GM23248 (cell line): ENCODE measurements around the gene ZNF283. TPM values are rescaled to one million over a fixed set of nuclear protein-coding genes. Genes with fewer than 3 reads are reported as not detected.
"Not testable (repeated sequence)": the region's sequence is repeated elsewhere in the genome, so short reads cannot be mapped to it uniquely, and the experiment has no call there.

Source experiments
- DNase-seq: peaks from one replicate; pipeline ENCODE4 v3.0.0-alpha.2; 2015
- H2AFZ ChIP-seq: fragments of 200-600 bp; sonication (generic); 2 replicates; pipeline ENCODE4 v1.6.1; 2016; ENCODE audit warnings: antibody characterized with exemption
- H3F3A ChIP-seq: fragments of 200-600 bp; sonication (generic); 2 replicates; pipeline ENCODE4 v1.6.1; 2016; ENCODE audit warnings: mild to moderate bottlenecking, antibody characterized with exemption, mixed run types; ENCODE audit not compliant: insufficient read depth
- H3K27ac ChIP-seq: fragments of 200-600 bp; sonication (generic); 2 replicates; pipeline ENCODE4 v1.5.1; 2016; ENCODE audit warnings: mild to moderate bottlenecking
- H3K27me3 ChIP-seq: fragments of 200-600 bp; sonication (generic); replicated peaks from 2 replicates; pipeline ENCODE4 v1.6.1; 2016; ENCODE audit warnings: mild to moderate bottlenecking; ENCODE audit not compliant: insufficient read depth
- H3K36me3 ChIP-seq: fragments of 200-600 bp; sonication (generic); 2 replicates; pipeline ENCODE4 v1.6.1; 2016; ENCODE audit warnings: low read depth, mild to moderate bottlenecking
- H3K4me1 ChIP-seq: fragments of 200-600 bp; sonication (generic); 2 replicates; pipeline ENCODE4 v1.6.1; 2016; ENCODE audit warnings: mild to moderate bottlenecking; ENCODE audit not compliant: insufficient read depth
- H3K4me2 ChIP-seq: fragments of 200-600 bp; sonication (generic); one replicate; pipeline ENCODE4 v1.6.1; 2016; ENCODE audit warnings: mild to moderate bottlenecking; ENCODE audit not compliant: unreplicated experiment
- H3K4me3 ChIP-seq: fragments of 200-600 bp; sonication (generic); 2 replicates; pipeline ENCODE4 v1.5.1; 2016; ENCODE audit warnings: mild to moderate bottlenecking
- H3K79me2 ChIP-seq: fragments of 200-600 bp; sonication (generic); 2 replicates; pipeline ENCODE4 v1.6.1; 2016; ENCODE audit warnings: mild to moderate bottlenecking; ENCODE audit not compliant: insufficient read depth
- H3K9ac ChIP-seq: fragments of 200-600 bp; sonication (generic); 2 replicates; pipeline ENCODE4 v1.6.1; 2016; ENCODE audit warnings: mild to moderate bottlenecking
- H3K9me2 ChIP-seq: fragments of 200-600 bp; sonication (generic); 2 replicates; pipeline ENCODE4 v1.6.1; 2016; ENCODE audit warnings: mixed run types, mild to moderate bottlenecking, moderate library complexity; ENCODE audit not compliant: insufficient read depth
- H3K9me3 ChIP-seq: fragments of 200-600 bp; sonication (generic); one replicate; pipeline ENCODE4 v1.6.1; 2017; ENCODE audit warnings: low read depth
- H4K20me1 ChIP-seq: fragments of 200-600 bp; sonication (generic); 2 replicates; pipeline ENCODE4 v1.6.0; 2016; ENCODE audit not compliant: insufficient read depth
- EZH2 ChIP-seq: fragments of 200-600 bp; sonication (generic); IDR thresholded peaks from 2 replicates; pipeline ENCODE4 v1.6.1; 2018; ENCODE audit warnings: antibody characterized with exemption, mild to moderate bottlenecking; ENCODE audit not compliant: insufficient read depth, poor library complexity, severe bottlenecking
- EZH2phosphoT487 ChIP-seq: fragments of 200-600 bp; sonication (generic); IDR thresholded peaks from 2 replicates; pipeline ENCODE4 v1.6.1; 2018; ENCODE audit warnings: antibody characterized with exemption, moderate library complexity, mild to moderate bottlenecking, low read depth; ENCODE audit not compliant: insufficient read depth
- WGBS, 2 experiments: methylation state at CpG; one replicate each; pipeline ENCODE4 v1.1.6; 2015 to 2017; ENCODE audit warnings: low lambda C conversion rate in 2 of 2, low coverage in 1 of 2; ENCODE audit errors: missing lambda C conversion rate in 2 of 2; 5-methylcytosine and 5-hydroxymethylcytosine counted together
- in situ Hi-C: fragments of 300-500 bp; cut with MboI; formaldehyde crosslinking; loops from 2 replicates; pipeline ENCODE4 v1.15.0; 2020
- polyA plus RNA-seq: library from polyadenylated mRNA; unstranded; fragments of >200 nt; fragmentation: Nextera tagmentation; extraction: Ambion mirVana; gene quantifications from 2 replicates; pipeline ENCODE4 v1.2.1, GENCODE V29; 2016
- total RNA-seq: library from RNA; depleted of rRNA; stranded (reverse); fragments of >200 nt; shearing (Covaris generic); gene quantifications from 2 replicates; pipeline ENCODE4 v1.2.3, GENCODE V29; 2014

ZNF283 gene
- total and polyA plus RNA-seq, 2 experiments from 2014 or later, result 4.6 to 12.1 TPM

DNA sequence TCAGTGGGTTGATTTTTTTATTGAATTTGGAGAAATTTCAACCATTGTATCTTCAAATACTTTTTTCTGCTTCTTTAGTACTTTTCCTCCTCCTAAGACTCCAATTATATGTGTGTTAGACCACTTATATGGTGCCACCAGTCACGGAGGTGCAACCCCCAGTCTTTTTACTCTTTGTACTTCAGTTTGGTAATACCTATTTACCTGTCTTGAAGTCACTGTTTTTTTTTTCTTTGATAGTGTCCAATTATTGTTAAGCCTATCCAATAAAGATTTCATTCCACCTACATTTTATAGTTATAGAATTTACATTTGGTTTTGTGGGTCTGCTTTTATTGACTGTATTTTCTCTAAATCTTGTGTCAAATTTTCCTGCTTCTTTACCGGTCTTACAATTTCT is 14.9 kb downstream of the ZNF283 start:
- no peaks in the 10 kb centered on the region for H3K4me1 ChIP-seq
- 73 to 82% methylated on average over 2 of the region's 2 CpGs for WGBS, 2 experiments
- no peaks in the 10 kb centered on the region for H3K27me3 ChIP-seq

DNA sequence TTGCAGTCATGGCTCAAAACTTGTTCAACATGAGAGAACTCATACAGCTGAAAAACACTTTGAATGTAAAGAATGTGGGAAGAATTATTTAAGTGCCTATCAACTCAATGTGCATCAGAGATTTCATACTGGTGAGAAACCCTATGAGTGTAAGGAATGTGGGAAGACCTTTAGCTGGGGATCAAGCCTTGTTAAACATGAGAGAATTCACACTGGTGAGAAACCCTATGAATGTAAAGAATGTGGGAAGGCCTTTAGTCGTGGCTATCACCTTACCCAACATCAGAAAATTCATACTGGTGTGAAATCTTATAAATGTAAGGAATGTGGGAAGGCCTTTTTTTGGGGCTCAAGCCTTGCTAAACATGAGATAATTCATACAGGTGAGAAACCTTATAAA is 20.1 kb downstream of the ZNF283 start:
- TF ChIP-seq EZH2phosphoT487 (no peak), EZH2 (no peak)
- Histone ChIP-seq H4K20me1 (no peaks in the 10 kb centered on the region), H3K36me3 (peaks cover 90% of the 10 kb centered on the region), H3K9me2 (no peaks in the 10 kb centered on the region), H2AFZ (no peak overlapping the region), H3K9me3 (peaks cover 27% of the 10 kb centered on the region), H3K27me3 (no peaks in the 10 kb centered on the region), H3K4me1 (no peaks in the 10 kb centered on the region), H3K4me3 (no peak overlapping the region), H3K27ac (no peak overlapping the region), H3K9ac (no peak overlapping the region), H3K79me2 (no peaks in the 10 kb centered on the region), H3F3A (peaks cover 5% of the 10 kb centered on the region; the same call in 1 of the 2 replicates), H3K4me2 (no peak overlapping the region)
- DNase-seq, result no peak
- 93 to 100% methylated on average over 1 of the region's 1 CpG for WGBS, 2 experiments
- in situ Hi-C loops, result no loop called here

More for the DNA sequence above, 14.9 kb downstream of the ZNF283 start:
- no peak overlapping the region for H2AFZ ChIP-seq
- peak; percentile 31 for DNase-seq
- no peak overlapping the region for H3K4me3 ChIP-seq
- H3K4me2 ChIP-seq, result no peak overlapping the region
- peaks cover 26% of the 10 kb centered on the region for H3K9me3 ChIP-seq
- no peaks in the 10 kb centered on the region for H3K79me2 ChIP-seq
- no peaks in the 10 kb centered on the region; the same call in 1 of the 2 replicates for H3F3A ChIP-seq
- H3K9ac ChIP-seq, result no peak overlapping the region
- H4K20me1 ChIP-seq, result no peaks in the 10 kb centered on the region
- in situ Hi-C loops, result no loop called here
- no peaks in the 10 kb centered on the region for H3K9me2 ChIP-seq
- no peak overlapping the region for H3K27ac ChIP-seq
- H3K36me3 ChIP-seq, result peaks cover 96% of the 10 kb centered on the region
- no peak for TF ChIP-seq EZH2phosphoT487
- TF ChIP-seq EZH2, result no peak

DNA sequence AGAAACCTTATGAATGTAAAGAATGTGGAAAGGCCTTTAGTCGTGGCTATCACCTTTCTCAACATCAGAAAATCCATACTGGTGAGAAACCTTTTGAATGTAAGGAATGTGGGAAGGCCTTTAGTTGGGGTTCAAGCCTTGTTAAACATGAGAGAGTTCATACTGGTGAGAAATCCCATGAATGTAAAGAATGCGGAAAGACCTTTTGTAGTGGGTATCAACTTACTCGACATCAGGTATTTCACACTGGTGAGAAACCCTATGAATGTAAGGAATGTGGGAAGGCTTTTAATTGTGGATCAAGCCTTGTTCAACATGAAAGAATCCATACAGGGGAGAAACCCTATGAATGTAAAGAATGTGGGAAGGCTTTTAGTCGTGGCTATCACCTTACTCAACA is 20.8 kb downstream of the ZNF283 start:
- peaks cover 27% of the 10 kb centered on the region for H3K9me3 ChIP-seq
- no peaks in the 10 kb centered on the region for H3K9me2 ChIP-seq
- H3K4me2 ChIP-seq, result no peak overlapping the region
- H3K79me2 ChIP-seq, result no peaks in the 10 kb centered on the region
- H3K27ac ChIP-seq, result no peak overlapping the region
- H3K4me1 ChIP-seq, result no peaks in the 10 kb centered on the region
- peaks cover 5% of the 10 kb centered on the region; the same call in 1 of the 2 replicates for H3F3A ChIP-seq
- in situ Hi-C loops, result no loop called here
- H3K4me3 ChIP-seq, result no peak overlapping the region
- no peak for TF ChIP-seq EZH2
- no peak for TF ChIP-seq EZH2phosphoT487
- H3K27me3 ChIP-seq, result no peaks in the 10 kb centered on the region
- H3K9ac ChIP-seq, result no peak overlapping the region
- no peak for DNase-seq
- WGBS, 2 experiments, result 81 to 84% methylated on average over 4 of the region's 4 CpGs
- H2AFZ ChIP-seq, result no peak overlapping the region
- H3K36me3 ChIP-seq, result peaks cover 85% of the 10 kb centered on the region
- H4K20me1 ChIP-seq, result no peaks in the 10 kb centered on the region

DNA sequence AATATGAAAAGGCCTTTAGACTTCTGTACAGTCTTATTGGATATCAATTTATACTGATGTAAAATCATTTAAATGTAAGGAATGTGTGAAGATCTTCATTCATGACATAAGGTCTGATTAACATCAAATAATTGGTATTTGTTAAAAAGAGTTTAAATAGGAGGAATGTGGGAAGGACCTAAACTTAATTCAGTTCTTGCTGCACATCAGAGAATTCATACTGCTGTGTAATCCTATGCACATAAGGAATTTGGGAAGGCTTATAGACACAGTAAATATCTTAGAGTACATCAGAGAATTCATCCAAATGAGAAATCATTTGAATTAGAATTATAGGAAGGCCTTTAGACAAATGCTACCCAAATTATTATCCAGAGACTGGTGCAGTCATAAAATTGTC is 21.7 kb downstream of the ZNF283 start:
- no peak overlapping the region for H2AFZ ChIP-seq
- no peak for DNase-seq
- peaks cover 5% of the 10 kb centered on the region; the same call in 1 of the 2 replicates for H3F3A ChIP-seq
- H3K9ac ChIP-seq, result no peak overlapping the region
- TF ChIP-seq EZH2, result no peak
- H3K36me3 ChIP-seq, result peaks cover 75% of the 10 kb centered on the region
- H3K4me3 ChIP-seq, result no peak overlapping the region
- H4K20me1 ChIP-seq, result no peaks in the 10 kb centered on the region
- H3K27me3 ChIP-seq, result no peaks in the 10 kb centered on the region
- no peaks in the 10 kb centered on the region for H3K79me2 ChIP-seq
- peaks cover 20% of the 10 kb centered on the region for H3K9me3 ChIP-seq
- H3K27ac ChIP-seq, result no peak overlapping the region
- H3K4me1 ChIP-seq, result no peaks in the 10 kb centered on the region
- in situ Hi-C loops, result no loop called here
- H3K4me2 ChIP-seq, result no peak overlapping the region
- no peaks in the 10 kb centered on the region for H3K9me2 ChIP-seq

DNA sequence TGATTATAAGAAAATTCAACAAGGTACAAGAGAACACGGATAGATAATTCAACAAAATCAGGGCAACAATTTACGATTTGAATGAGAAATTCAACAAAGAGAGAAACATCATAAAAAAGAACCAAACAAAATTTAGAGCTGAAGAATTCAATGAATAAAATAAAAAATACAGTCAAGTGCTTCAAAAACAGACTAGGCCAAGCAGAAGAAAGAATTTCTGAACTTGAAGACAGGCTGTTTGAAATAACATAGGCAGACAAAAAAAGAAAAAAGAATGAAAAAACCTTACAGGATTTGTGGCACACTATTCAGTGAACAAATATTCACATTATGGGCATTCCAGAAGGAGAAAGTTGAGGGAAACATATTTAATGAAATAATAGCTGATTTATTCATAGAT is 31.1 kb downstream of the ZNF283 start:
- Histone ChIP-seq H3K4me2 (no peak overlapping the region), H3K4me1 (no peaks in the 10 kb centered on the region), H3K27me3 (no peaks in the 10 kb centered on the region), H2AFZ (no peak overlapping the region), H3K9me3 (peaks cover 21% of the 10 kb centered on the region), H3K27ac (no peak overlapping the region), H3F3A (0 out of 2 replicates have a peak, but pooled peaks cover 5% of the 10 kb centered on the region), H3K36me3 (peaks cover 5% of the 10 kb centered on the region; the same call in 1 of the 2 replicates), H3K4me3 (no peak overlapping the region), H3K9me2 (no peaks in the 10 kb centered on the region), H3K79me2 (no peaks in the 10 kb centered on the region), H3K9ac (no peak overlapping the region), H4K20me1 (no peaks in the 10 kb centered on the region)
- TF ChIP-seq EZH2 (no peak), EZH2phosphoT487 (no peak)
- WGBS, 2 experiments, result 93 to 98% methylated on average over 2 of the region's 2 CpGs
- no peak for DNase-seq
- in situ Hi-C loops, result no loop called here

DNA sequence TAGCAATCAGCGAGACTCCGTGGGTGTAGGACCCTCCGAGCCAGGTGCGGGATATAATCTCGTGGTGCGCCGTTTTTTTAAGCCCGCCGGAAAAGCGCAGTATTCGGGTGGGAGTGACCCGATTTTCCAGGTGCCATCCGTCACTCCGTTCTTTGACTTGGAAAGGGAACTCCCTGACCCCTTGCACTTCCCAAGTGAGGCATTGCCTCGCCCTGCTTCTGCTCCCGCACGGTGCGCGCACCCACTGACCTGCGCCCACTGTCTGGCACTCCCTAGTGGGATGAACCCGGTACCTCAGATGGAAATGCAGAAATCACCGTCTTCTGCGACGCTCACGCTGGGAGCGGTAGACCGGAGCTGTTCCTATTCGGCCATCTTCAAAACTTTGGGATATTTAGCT is 39.8 kb downstream of the ZNF283 start:
- in situ Hi-C loops, result not testable (repeated sequence)

More for the DNA sequence above, 39.8 kb downstream of the ZNF283 start:
- H3F3A ChIP-seq, H4K20me1 ChIP-seq, DNase-seq, H3K9me2 ChIP-seq, H3K4me1 ChIP-seq, H3K79me2 ChIP-seq, H3K27me3 ChIP-seq, H3K4me3 ChIP-seq, H3K27ac ChIP-seq, H3K9ac ChIP-seq, H2AFZ ChIP-seq, H3K4me2 ChIP-seq: not testable (repeated sequence)
- H3K36me3 ChIP-seq, result peaks cover 16% of the 10 kb centered on the region
- 81% methylated on average over 28 of the region's 28 CpGs for WGBS, 2 experiments
- peaks cover 22% of the 10 kb centered on the region for H3K9me3 ChIP-seq
